GM15510 (cell line): Measurements from ENCODE around the gene ING3.

Source experiments
- POLR2A ChIP-seq: IDR thresholded peaks from 3 replicates; pipeline ENCODE4 v1.6.1; 2011; ENCODE audit warnings: borderline replicate concordance; ENCODE audit not compliant: insufficient read length; ENCODE audit errors: extremely low read depth

ING3 gene

GRCh38 chr7:120992272-120992964, 41.8 kb downstream of the ING3 start:
- no peak for TF ChIP-seq POLR2A

- TF ChIP-seq POLR2A = no peak
These were observed 42.5 kb downstream of the ING3 start for GRCh38 chr7:120992965-120993494.

GRCh38 chr7:120993553-120994191, 43.1 kb downstream of the ING3 start:
- TF ChIP-seq POLR2A = no peak

- no peak for TF ChIP-seq POLR2A
These were observed 44.2 kb downstream of the ING3 start for GRCh38 chr7:120994512-120995410.

- TF ChIP-seq POLR2A = no peak
These were observed 45.1 kb downstream of the ING3 start for GRCh38 chr7:120995654-120996053.

- TF ChIP-seq POLR2A = no peak
These were observed 45.9 kb downstream of the ING3 start for GRCh38 chr7:120996333-120996987.

GRCh38 chr7:120996988-120997345, 46.4 kb downstream of the ING3 start:
- no peak for TF ChIP-seq POLR2A

GRCh38 chr7:120997882-120998474, 47.4 kb downstream of the ING3 start:
- no peak for TF ChIP-seq POLR2A

- TF ChIP-seq POLR2A = no peak
These were observed 47.9 kb downstream of the ING3 start for GRCh38 chr7:120998520-120998919.

- no peak for TF ChIP-seq POLR2A
These were observed 48.5 kb downstream of the ING3 start for GRCh38 chr7:120998996-120999565.

- TF ChIP-seq POLR2A = no peak
These were observed 49.8 kb downstream of the ING3 start for GRCh38 chr7:121000081-121000983.

- no peak for TF ChIP-seq POLR2A
These were observed 50.8 kb downstream of the ING3 start for GRCh38 chr7:121001234-121001906.
